SK-N-SH treated with all-trans-retinoic acid at 6 μM for 48 hours (cell line): Measurements from ENCODE around the gene PEAK3.

Experiments used
- ATAC-seq: fragments of 200-7000 bp; cut with Tn5 transposase; 3 replicates; pipeline ENCODE4 v1.9.1; 2020; ENCODE audit warnings: mild to moderate bottlenecking, moderate library complexity
- ARNTL ChIP-seq: fragments of 450-650 bp; formaldehyde crosslinking; IDR thresholded peaks from 2 replicates; pipeline ENCODE4 v1.5.0; 2020; ENCODE audit warnings: low read depth, mild to moderate bottlenecking, moderate library complexity, borderline replicate concordance
- BACH2 ChIP-seq: fragments of 250-450 bp; sonication (Bioruptor Pico); IDR thresholded peaks from 2 replicates; pipeline ENCODE4 v1.9.0; 2021; ENCODE audit warnings: mild to moderate bottlenecking, borderline replicate concordance
- CSDC2 ChIP-seq: fragments of 250-450 bp; sonication (Bioruptor Pico); IDR thresholded peaks from 2 replicates; pipeline ENCODE4 v1.5.0; 2020; ENCODE audit warnings: mild to moderate bottlenecking, moderate library complexity
- ESRRG ChIP-seq: fragments of 250-450 bp; sonication (Bioruptor Pico); IDR thresholded peaks from 2 replicates; pipeline ENCODE4 v1.6.1; 2021; ENCODE audit warnings: mild to moderate bottlenecking
- GLIS3 ChIP-seq: fragments of 250-450 bp; sonication (Bioruptor Pico); IDR thresholded peaks from 2 replicates; pipeline ENCODE4 v1.5.0; 2020; ENCODE audit warnings: mild to moderate bottlenecking, moderate library complexity
- ISL1 ChIP-seq: fragments of 250-450 bp; sonication (Bioruptor Pico); IDR thresholded peaks from 2 replicates; pipeline ENCODE4 v2.1.2; 2022; ENCODE audit warnings: mild to moderate bottlenecking, moderate library complexity
- PPARA ChIP-seq: fragments of 250-450 bp; sonication (Bioruptor Pico); IDR thresholded peaks from 2 replicates; pipeline ENCODE4 v1.5.0; 2020; ENCODE audit warnings: mild to moderate bottlenecking, borderline replicate concordance
- RARB ChIP-seq: fragments of 250-450 bp; sonication (Bioruptor Pico); IDR thresholded peaks from 2 replicates; pipeline ENCODE4 v1.8.0; 2021; ENCODE audit warnings: mild to moderate bottlenecking, moderate library complexity
- SNAI2 ChIP-seq: fragments of 250-450 bp; sonication (Bioruptor Pico); IDR thresholded peaks from 2 replicates; pipeline ENCODE4 v1.5.0; 2020; ENCODE audit warnings: mild to moderate bottlenecking, moderate library complexity
- TCF4 ChIP-seq: fragments of 250-450 bp; sonication (Bioruptor Pico); IDR thresholded peaks from 2 replicates; pipeline ENCODE4 v1.8.0; 2021; ENCODE audit warnings: mild to moderate bottlenecking, moderate library complexity, borderline replicate concordance
- TOX ChIP-seq: fragments of 250-450 bp; sonication (Bioruptor Pico); IDR thresholded peaks from 2 replicates; pipeline ENCODE4 v1.8.0; 2021; ENCODE audit warnings: mild to moderate bottlenecking, moderate library complexity, borderline replicate concordance
- ZC3H10 ChIP-seq: fragments of 250-450 bp; sonication (Bioruptor Pico); IDR thresholded peaks from 2 replicates; pipeline ENCODE4 v1.5.1; 2021; ENCODE audit warnings: mild to moderate bottlenecking, moderate library complexity
- ZFP3 ChIP-seq: fragments of 250-450 bp; sonication (Bioruptor Pico); IDR thresholded peaks from 2 replicates; pipeline ENCODE4 v1.5.0; 2020; ENCODE audit warnings: mild to moderate bottlenecking, moderate library complexity
- ZFP30 ChIP-seq: fragments of 450-650 bp; formaldehyde crosslinking; IDR thresholded peaks from 2 replicates; pipeline ENCODE4 v1.5.0; 2022; ENCODE audit warnings: mild to moderate bottlenecking, moderate library complexity
- ZNF565 ChIP-seq: fragments of 450-650 bp; formaldehyde crosslinking; conservative IDR thresholded peaks from 2 replicates; pipeline ENCODE4 v1.5.0; 2020; ENCODE audit warnings: low read depth, mild to moderate bottlenecking, moderate library complexity
- ZNF70 ChIP-seq: fragments of 450-650 bp; formaldehyde crosslinking; IDR thresholded peaks from 2 replicates; pipeline ENCODE4 v1.5.0; 2020; ENCODE audit warnings: mild to moderate bottlenecking, moderate library complexity
- ZNF8 ChIP-seq: fragments of 450-650 bp; formaldehyde crosslinking; IDR thresholded peaks from 2 replicates; pipeline ENCODE4 v1.5.0; 2020; ENCODE audit warnings: mild to moderate bottlenecking, moderate library complexity
- TF ChIP-seq, protein P1 (sequence below): fragments of 250-450 bp; sonication (Bioruptor Pico); IDR thresholded peaks from 2 replicates; pipeline ENCODE4 v1.5.0; 2020; ENCODE audit warnings: mild to moderate bottlenecking, moderate library complexity
- TF ChIP-seq, protein P2 (sequence below): fragments of 250-450 bp; sonication (Bioruptor Pico); IDR thresholded peaks from 2 replicates; pipeline ENCODE4 v1.8.0; 2020; ENCODE audit warnings: mild to moderate bottlenecking, moderate library complexity, borderline replicate concordance
- TF ChIP-seq, protein P3 (sequence below): fragments of 250-450 bp; sonication (Bioruptor Pico); IDR thresholded peaks from 2 replicates; pipeline ENCODE4 v1.5.1; 2021; ENCODE audit warnings: mild to moderate bottlenecking, moderate library complexity
- TF ChIP-seq, protein P4 (sequence below): fragments of 250-450 bp; sonication (Bioruptor Pico); IDR thresholded peaks from 2 replicates; pipeline ENCODE4 v1.8.0; 2021; ENCODE audit warnings: low read depth, mild to moderate bottlenecking, moderate library complexity, borderline replicate concordance

PEAK3 gene

DNA sequence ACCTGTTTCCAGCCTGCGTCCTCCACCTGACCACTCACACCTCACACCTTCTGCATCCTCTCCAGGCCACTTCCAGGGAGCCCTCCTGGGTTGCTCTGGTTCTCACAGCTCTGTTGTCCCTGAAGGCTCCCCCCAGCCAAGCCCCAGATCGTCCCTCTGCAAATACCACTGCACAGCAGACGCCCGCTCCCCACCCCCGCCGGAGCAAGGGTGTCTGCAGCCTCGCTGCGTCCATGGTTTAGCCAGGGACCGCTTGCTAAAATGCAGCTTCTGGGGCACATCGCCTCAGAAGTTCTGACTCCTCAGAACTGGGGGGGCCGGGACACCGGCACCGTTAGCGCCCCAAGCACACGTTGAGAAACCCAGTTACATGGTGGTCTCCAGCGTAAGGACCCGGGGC, 25.0 kb upstream of the PEAK3 start:
- ATAC-seq, result no peak
- no peak for TF ChIP-seq ZNF565 (CRISPR knock-in tag)
- TF ChIP-seq ZNF70, result no peak
- TF ChIP-seq, protein P1, sequence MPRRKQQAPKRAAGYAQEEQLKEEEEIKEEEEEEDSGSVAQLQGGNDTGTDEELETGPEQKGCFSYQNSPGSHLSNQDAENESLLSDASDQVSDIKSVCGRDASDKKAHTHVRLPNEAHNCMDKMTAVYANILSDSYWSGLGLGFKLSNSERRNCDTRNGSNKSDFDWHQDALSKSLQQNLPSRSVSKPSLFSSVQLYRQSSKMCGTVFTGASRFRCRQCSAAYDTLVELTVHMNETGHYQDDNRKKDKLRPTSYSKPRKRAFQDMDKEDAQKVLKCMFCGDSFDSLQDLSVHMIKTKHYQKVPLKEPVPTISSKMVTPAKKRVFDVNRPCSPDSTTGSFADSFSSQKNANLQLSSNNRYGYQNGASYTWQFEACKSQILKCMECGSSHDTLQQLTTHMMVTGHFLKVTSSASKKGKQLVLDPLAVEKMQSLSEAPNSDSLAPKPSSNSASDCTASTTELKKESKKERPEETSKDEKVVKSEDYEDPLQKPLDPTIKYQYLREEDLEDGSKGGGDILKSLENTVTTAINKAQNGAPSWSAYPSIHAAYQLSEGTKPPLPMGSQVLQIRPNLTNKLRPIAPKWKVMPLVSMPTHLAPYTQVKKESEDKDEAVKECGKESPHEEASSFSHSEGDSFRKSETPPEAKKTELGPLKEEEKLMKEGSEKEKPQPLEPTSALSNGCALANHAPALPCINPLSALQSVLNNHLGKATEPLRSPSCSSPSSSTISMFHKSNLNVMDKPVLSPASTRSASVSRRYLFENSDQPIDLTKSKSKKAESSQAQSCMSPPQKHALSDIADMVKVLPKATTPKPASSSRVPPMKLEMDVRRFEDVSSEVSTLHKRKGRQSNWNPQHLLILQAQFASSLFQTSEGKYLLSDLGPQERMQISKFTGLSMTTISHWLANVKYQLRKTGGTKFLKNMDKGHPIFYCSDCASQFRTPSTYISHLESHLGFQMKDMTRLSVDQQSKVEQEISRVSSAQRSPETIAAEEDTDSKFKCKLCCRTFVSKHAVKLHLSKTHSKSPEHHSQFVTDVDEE (CRISPR knock-in tag), result no peak
- TF ChIP-seq, protein P2, sequence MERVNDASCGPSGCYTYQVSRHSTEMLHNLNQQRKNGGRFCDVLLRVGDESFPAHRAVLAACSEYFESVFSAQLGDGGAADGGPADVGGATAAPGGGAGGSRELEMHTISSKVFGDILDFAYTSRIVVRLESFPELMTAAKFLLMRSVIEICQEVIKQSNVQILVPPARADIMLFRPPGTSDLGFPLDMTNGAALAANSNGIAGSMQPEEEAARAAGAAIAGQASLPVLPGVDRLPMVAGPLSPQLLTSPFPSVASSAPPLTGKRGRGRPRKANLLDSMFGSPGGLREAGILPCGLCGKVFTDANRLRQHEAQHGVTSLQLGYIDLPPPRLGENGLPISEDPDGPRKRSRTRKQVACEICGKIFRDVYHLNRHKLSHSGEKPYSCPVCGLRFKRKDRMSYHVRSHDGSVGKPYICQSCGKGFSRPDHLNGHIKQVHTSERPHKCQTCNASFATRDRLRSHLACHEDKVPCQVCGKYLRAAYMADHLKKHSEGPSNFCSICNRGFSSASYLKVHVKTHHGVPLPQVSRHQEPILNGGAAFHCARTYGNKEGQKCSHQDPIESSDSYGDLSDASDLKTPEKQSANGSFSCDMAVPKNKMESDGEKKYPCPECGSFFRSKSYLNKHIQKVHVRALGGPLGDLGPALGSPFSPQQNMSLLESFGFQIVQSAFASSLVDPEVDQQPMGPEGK, result no peak
- no peak for TF ChIP-seq ZFP30 (CRISPR knock-in tag)
- no peak for TF ChIP-seq ZC3H10 (CRISPR knock-in tag)
- TF ChIP-seq SNAI2 (CRISPR knock-in tag), result no peak
- TF ChIP-seq PPARA, result no peak
- no peak for TF ChIP-seq RARB (CRISPR knock-in tag)
- TF ChIP-seq ESRRG (CRISPR knock-in tag), result no peak
- no peak for TF ChIP-seq CSDC2 (CRISPR knock-in tag)
- no peak for TF ChIP-seq ZNF8 (CRISPR knock-in tag)
- no peak for TF ChIP-seq ARNTL
- TF ChIP-seq BACH2 (CRISPR knock-in tag), result no peak
- TF ChIP-seq, protein P3, sequence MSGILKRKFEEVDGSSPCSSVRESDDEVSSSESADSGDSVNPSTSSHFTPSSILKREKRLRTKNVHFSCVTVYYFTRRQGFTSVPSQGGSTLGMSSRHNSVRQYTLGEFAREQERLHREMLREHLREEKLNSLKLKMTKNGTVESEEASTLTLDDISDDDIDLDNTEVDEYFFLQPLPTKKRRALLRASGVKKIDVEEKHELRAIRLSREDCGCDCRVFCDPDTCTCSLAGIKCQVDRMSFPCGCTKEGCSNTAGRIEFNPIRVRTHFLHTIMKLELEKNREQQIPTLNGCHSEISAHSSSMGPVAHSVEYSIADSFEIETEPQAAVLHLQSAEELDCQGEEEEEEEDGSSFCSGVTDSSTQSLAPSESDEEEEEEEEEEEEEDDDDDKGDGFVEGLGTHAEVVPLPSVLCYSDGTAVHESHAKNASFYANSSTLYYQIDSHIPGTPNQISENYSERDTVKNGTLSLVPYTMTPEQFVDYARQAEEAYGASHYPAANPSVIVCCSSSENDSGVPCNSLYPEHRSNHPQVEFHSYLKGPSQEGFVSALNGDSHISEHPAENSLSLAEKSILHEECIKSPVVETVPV (CRISPR knock-in tag), result no peak
- TF ChIP-seq TCF4 (CRISPR knock-in tag), result no peak
- TF ChIP-seq ISL1 (CRISPR knock-in tag), result no peak
- no peak for TF ChIP-seq ZFP3 (CRISPR knock-in tag)
- TF ChIP-seq GLIS3 (CRISPR knock-in tag), result no peak
- TF ChIP-seq, protein P4, sequence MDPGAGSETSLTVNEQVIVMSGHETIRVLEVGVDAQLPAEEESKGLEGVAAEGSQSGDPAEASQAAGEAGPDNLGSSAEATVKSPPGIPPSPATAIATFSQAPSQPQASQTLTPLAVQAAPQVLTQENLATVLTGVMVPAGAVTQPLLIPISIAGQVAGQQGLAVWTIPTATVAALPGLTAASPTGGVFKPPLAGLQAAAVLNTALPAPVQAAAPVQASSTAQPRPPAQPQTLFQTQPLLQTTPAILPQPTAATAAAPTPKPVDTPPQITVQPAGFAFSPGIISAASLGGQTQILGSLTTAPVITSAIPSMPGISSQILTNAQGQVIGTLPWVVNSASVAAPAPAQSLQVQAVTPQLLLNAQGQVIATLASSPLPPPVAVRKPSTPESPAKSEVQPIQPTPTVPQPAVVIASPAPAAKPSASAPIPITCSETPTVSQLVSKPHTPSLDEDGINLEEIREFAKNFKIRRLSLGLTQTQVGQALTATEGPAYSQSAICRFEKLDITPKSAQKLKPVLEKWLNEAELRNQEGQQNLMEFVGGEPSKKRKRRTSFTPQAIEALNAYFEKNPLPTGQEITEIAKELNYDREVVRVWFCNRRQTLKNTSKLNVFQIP, result no peak

DNA sequence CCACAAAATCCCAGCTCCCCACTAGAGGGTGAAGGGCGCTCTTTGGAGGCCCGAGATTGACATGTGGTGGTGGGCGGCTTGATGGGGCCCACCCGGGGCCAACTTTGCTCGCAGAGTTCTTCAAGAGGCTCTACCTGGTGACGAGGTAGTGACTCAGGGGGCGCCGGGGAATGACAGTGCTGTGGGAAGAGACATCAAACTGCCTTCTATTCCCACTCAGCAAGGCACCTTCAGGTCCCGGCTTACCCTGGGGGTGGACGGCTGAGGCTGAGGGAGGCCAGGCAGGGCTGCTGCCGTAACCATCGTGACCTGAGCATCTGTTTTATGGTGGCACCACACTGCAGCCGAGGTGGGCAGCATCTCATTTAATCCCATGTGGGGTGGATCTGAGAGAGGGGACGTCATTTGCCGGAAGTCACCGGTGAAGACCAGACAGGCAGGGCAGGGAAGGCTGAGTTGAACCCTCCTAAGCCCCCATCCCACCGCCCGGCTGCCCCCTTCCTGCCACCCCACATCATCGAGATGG, 24.4 kb upstream of the PEAK3 start:
- ATAC-seq, result no peak
- TF ChIP-seq TCF4 (CRISPR knock-in tag) (no peak), ZNF565 (CRISPR knock-in tag) (no peak), ZFP3 (CRISPR knock-in tag) (no peak), ESRRG (CRISPR knock-in tag) (no peak), SNAI2 (CRISPR knock-in tag) (no peak), RARB (CRISPR knock-in tag) (no peak), ZNF70 (no peak)
- TF ChIP-seq, protein P4, result no peak

DNA sequence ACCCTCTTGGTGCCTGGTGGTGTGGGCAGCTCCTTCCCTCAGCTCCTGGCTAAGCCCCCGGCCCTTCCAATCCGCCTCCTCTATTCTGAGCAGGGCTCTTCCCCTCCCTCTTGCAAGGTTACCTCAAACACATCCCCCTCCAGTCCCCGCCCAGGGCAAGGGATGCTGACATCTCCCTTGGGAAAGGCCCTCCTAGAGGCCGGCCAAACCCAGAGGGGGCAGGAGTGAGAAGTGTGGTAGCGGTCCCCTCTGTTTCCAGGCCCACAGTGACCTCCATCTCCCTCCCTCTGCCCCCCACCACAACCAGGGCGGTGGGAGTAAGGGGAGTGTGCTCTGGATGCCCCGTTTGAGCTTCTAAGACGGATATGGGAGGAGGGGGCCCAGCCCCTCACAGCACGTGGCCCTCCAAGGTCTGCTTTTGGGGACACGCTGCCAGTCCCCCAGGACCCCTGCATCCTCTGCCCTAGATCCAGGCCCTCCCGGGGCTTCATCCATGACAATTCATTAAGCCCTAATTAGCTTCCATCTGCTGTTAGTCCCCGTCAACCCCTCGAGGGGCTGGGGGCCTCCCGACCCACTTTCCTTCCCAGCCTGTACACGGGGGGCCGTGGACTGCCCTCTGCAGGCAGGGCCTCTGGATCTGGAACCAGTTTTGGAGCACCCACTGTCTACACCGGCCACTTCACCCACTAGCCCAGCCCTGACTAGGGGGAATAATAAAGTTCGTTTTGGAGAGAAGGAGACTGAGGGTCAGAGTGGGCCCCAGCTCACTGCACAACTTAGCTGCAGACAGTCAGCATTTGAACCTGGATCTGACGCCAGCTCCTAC, 23.7 kb upstream of the PEAK3 start:
- no peak for ATAC-seq
- TF ChIP-seq PPARA, result no peak
- TF ChIP-seq, protein P2, result no peak
- TF ChIP-seq, protein P4, result no peak
- TF ChIP-seq ESRRG (CRISPR knock-in tag), result no peak
- no peak for TF ChIP-seq RARB (CRISPR knock-in tag)
- no peak for TF ChIP-seq ZNF8 (CRISPR knock-in tag)
- TF ChIP-seq ISL1 (CRISPR knock-in tag), result no peak
- TF ChIP-seq CSDC2 (CRISPR knock-in tag), result no peak
- no peak for TF ChIP-seq GLIS3 (CRISPR knock-in tag)
- TF ChIP-seq ZNF565 (CRISPR knock-in tag), result no peak
- TF ChIP-seq SNAI2 (CRISPR knock-in tag), result no peak
- no peak for TF ChIP-seq BACH2 (CRISPR knock-in tag)
- no peak for TF ChIP-seq ZFP30 (CRISPR knock-in tag)
- no peak for TF ChIP-seq TOX (CRISPR knock-in tag)
- TF ChIP-seq ZC3H10 (CRISPR knock-in tag), result no peak
- TF ChIP-seq TCF4 (CRISPR knock-in tag), result no peak
- no peak for TF ChIP-seq ARNTL
